B cell (primary cell): ENCODE data around the gene PLD5. TPM values are rescaled to one million over a fixed set of nuclear protein-coding genes. Genes with fewer than 3 reads are reported as not detected.

ENCODE experiments used
- ATAC-seq: fragments of 200-7000 bp; cut with Tn5 transposase; one replicate; pipeline ENCODE4 v1.10.0; 2021; ENCODE audit warnings: low read depth, mild to moderate bottlenecking, moderate number of reproducible peaks, moderate library complexity
- CTCF ChIA-PET: fragments of 350-600 bp; sonication (Branson Sonifier 250); formaldehyde crosslinking; loops from one replicate; lab custom pipeline; 2021; ENCODE audit warnings: antibody characterized with exemption, inconsistent platforms; lab: Charles Lee
- POLR2A ChIA-PET: fragments of 350-600 bp; sonication (Branson Sonifier 250); formaldehyde crosslinking; loops from one replicate; lab custom pipeline; 2021; ENCODE audit warnings: antibody characterized with exemption; lab: Charles Lee
- DNase-seq: peaks from one replicate; pipeline ENCODE4 v3.0.0; 2013
- H2AFZ ChIP-seq: 2 replicates; pipeline ENCODE4 v1.6.1; 2012; ENCODE audit warnings: mild to moderate bottlenecking, low read depth, low read length; ENCODE audit not compliant: insufficient read depth, poor library complexity, severe bottlenecking
- H3K27ac ChIP-seq, 2 donors: 1 replicate in 1 of 2; 2 replicates in 1 of 2; pipeline ENCODE4 v1.5.1; 2012 to 2013; ENCODE audit warnings: low read length in 2 of 2, mild to moderate bottlenecking in 2 of 2, moderate library complexity in 1 of 2
- H3K27me3 ChIP-seq, 4 experiments: fragments of 200-600 bp in 1 of 4; sonication (generic) in 1 of 4; replicated peaks in 1 of 4; 1 replicate in 2 of 4; 2 replicates in 2 of 4; pipeline versions ENCODE4 v1.6.1 to v1.7.0; 2013 to 2016; ENCODE audit warnings: low read length in 3 of 4, mild to moderate bottlenecking in 2 of 4, mixed read lengths in 1 of 4, moderate library complexity in 1 of 4; ENCODE audit not compliant: insufficient read depth in 4 of 4, control insufficient read depth in 3 of 4; ENCODE audit errors: control extremely low read depth in 1 of 4
- H3K36me3 ChIP-seq, 2 experiments: replicated peaks in 1 of 2; 1 replicate in 1 of 2; 2 replicates in 1 of 2; pipeline versions ENCODE4 v1.6.1 to v1.7.1; 2013; ENCODE audit warnings: low read length in 1 of 2; ENCODE audit not compliant: insufficient read depth in 2 of 2, control insufficient read depth in 1 of 2; ENCODE audit errors: control extremely low read depth in 1 of 2, extremely low read depth in 1 of 2
- H3K4me1 ChIP-seq, 2 donors: fragments of 200-600 bp in 1 of 2; sonication (generic) in 1 of 2; 1 replicate in 1 of 2; 2 replicates in 1 of 2; pipeline versions ENCODE4 v1.5.1 to v1.6.1; 2013 to 2017; ENCODE audit warnings: low read length in 2 of 2; ENCODE audit not compliant: control insufficient read depth in 2 of 2, insufficient read depth in 2 of 2
- H3K4me2 ChIP-seq: replicated peaks from 2 replicates; pipeline ENCODE3; 2012; ENCODE audit warnings: mild to moderate bottlenecking, low read depth, low read length; ENCODE audit not compliant: poor library complexity, severe bottlenecking
- H3K4me3 ChIP-seq, 5 experiments: fragments of 200-600 bp in 1 of 5; sonication (generic) in 1 of 5; 1 replicate in 3 of 5; 2 replicates in 2 of 5; pipeline versions ENCODE4 v1.5.1 to v1.7.0; 2011 to 2016; ENCODE audit warnings: low read length in 4 of 5, mild to moderate bottlenecking in 4 of 5, low read depth in 2 of 5, control low read depth in 1 of 5, moderate library complexity in 1 of 5; ENCODE audit not compliant: insufficient read depth in 1 of 5; ENCODE audit errors: control extremely low read depth in 1 of 5, extremely low read depth in 1 of 5
- H3K79me2 ChIP-seq: fragments of 200-600 bp; sonication (generic); one replicate; pipeline ENCODE4 v1.6.0; 2016; ENCODE audit warnings: low read length; ENCODE audit not compliant: control insufficient read depth, insufficient read depth
- H3K9ac ChIP-seq: fragments of 200-600 bp; sonication (generic); 2 replicates; pipeline ENCODE4 v1.6.1; 2017; ENCODE audit warnings: mild to moderate bottlenecking, low read length, moderate library complexity
- H3K9me3 ChIP-seq, 3 donors: one replicate each; pipeline versions ENCODE4 v1.6.1 to v1.7.1; 2013; ENCODE audit warnings: low read length in 2 of 3; ENCODE audit not compliant: control insufficient read depth in 2 of 3, insufficient read depth in 1 of 3; ENCODE audit errors: control extremely low read depth in 1 of 3
- H4K20me1 ChIP-seq: 2 replicates; pipeline ENCODE4 v1.6.0; 2012; ENCODE audit warnings: mild to moderate bottlenecking, low read length; ENCODE audit not compliant: insufficient read depth, control insufficient read depth, poor library complexity, severe bottlenecking
- H3K27ac Mint-ChIP-seq: one replicate; pipeline ENCODE4 v1.8.0; 2021; ENCODE audit warnings: mixed read lengths
- H3K27me3 Mint-ChIP-seq: one replicate; pipeline ENCODE4 v1.8.0; 2021; ENCODE audit warnings: mixed read lengths
- H3K4me1 Mint-ChIP-seq: one replicate; pipeline ENCODE4 v1.8.0; 2021; ENCODE audit warnings: mixed read lengths
- H3K4me3 Mint-ChIP-seq: one replicate; pipeline ENCODE4 v1.8.0; 2021; ENCODE audit warnings: mixed read lengths
- H3K9me3 Mint-ChIP-seq: one replicate; pipeline ENCODE4 v1.8.0; 2022; ENCODE audit warnings: mixed read lengths; ENCODE audit not compliant: insufficient read depth
- CTCF ChIP-seq: fragments of 200-600 bp; IDR thresholded peaks from one replicate; pipeline ENCODE4 v1.8.0; 2022; ENCODE audit warnings: antibody characterized with exemption, mild to moderate bottlenecking
- EZH2 ChIP-seq: IDR thresholded peaks from 2 replicates; pipeline ENCODE4 v1.6.1; 2012; ENCODE audit warnings: borderline replicate concordance, low read depth, mild to moderate bottlenecking, moderate library complexity, low read length; ENCODE audit not compliant: insufficient read depth, poor library complexity, severe bottlenecking
- WGBS: methylation state at CpG from one replicate; pipeline ENCODE4 v1.1.5; 2013; ENCODE audit warnings: missing lambda C conversion rate; ENCODE audit not compliant: insufficient coverage; 5-methylcytosine and 5-hydroxymethylcytosine counted together
- intact Hi-C: fragments of 100-400 bp; cut with micrococcal nuclease; formaldehyde crosslinking; loops from one replicate; pipeline ENCODE4 v1.10.0; 2022
- polyA plus RNA-seq: library from polyadenylated mRNA; depleted of rRNA; stranded (reverse); fragments of >200 nt; gene quantifications from 2 replicates; pipeline ENCODE4 v1.2.3, GENCODE V29; 2012
- total RNA-seq, 2 donors: library from RNA; stranded (reverse); fragments of 120-200 nt in 1 of 2; gene quantifications; 1 replicate in 1 of 2; 2 replicates in 1 of 2; pipeline versions ENCODE4 v1.2.3 to v1.2.4, GENCODE V29; 2013 to 2022

Gene PLD5
- total and polyA plus RNA-seq, 2 donors (not counting 1 experiment from before 2014, with no cell fraction given), result 0.37 to 1.9 TPM

GRCh38 chr1:242209063-242209462, 315.4 kb downstream of the PLD5 start:
- H2AFZ ChIP-seq, result no peak overlapping the region
- DNase-seq (no peak), ATAC-seq (no peak)
- no peak for TF ChIP-seq EZH2
- no peak for TF ChIP-seq CTCF
- 86% methylated on average over 11 of the region's 11 CpGs for WGBS
- H3K4me2 ChIP-seq, result no peak overlapping the region
- no peaks in the 10 kb centered on the region for H3K4me1 Mint-ChIP-seq
- H3K27me3 ChIP-seq, result no peaks in the 10 kb centered on the region
- H3K9me3 Mint-ChIP-seq, result no peaks in the 10 kb centered on the region
- H3K27ac ChIP-seq, result no peak overlapping the region
- H3K4me1 ChIP-seq, result no peaks in the 10 kb centered on the region
- ChIA-PET POLR2A (no interaction called here), CTCF (no interaction called here)
- H3K9me3 ChIP-seq, result peaks cover 0 to 5% (median 0%) of the 10 kb centered on the region in 3 donors
- H3K4me3 Mint-ChIP-seq, result no peak overlapping the region
- H3K27me3 Mint-ChIP-seq, result no peaks in the 10 kb centered on the region
- no peak overlapping the region for H3K4me3 ChIP-seq
- no peaks in the 10 kb centered on the region for H4K20me1 ChIP-seq
- no peaks in the 10 kb centered on the region for H3K79me2 ChIP-seq
- no peak overlapping the region for H3K27ac Mint-ChIP-seq
- H3K36me3 ChIP-seq, result no peaks in the 10 kb centered on the region
- no peak overlapping the region for H3K9ac ChIP-seq
- intact Hi-C loops, result no loop called here

- H3K27me3 Mint-ChIP-seq, result no peaks in the 10 kb centered on the region
- Histone ChIP-seq H3K9me3 (peaks cover 0 to 5% (median 0%) of the 10 kb centered on the region in 3 donors), H3K27ac (no peak overlapping the region), H3K4me2 (no peak overlapping the region), H3K4me3 (no peak overlapping the region), H3K4me1 (no peaks in the 10 kb centered on the region), H3K9ac (no peak overlapping the region), H3K36me3 (no peaks in the 10 kb centered on the region), H4K20me1 (no peaks in the 10 kb centered on the region), H3K27me3 (no peaks in the 10 kb centered on the region), H2AFZ (no peak overlapping the region), H3K79me2 (no peaks in the 10 kb centered on the region)
- TF ChIP-seq CTCF, result no peak
- TF ChIP-seq EZH2, result no peak
- CTCF ChIA-PET, result no interaction called here
- no peak overlapping the region for H3K4me3 Mint-ChIP-seq
- intact Hi-C loops, result no loop called here
- DNase-seq (no peak), ATAC-seq (no peak)
- H3K27ac Mint-ChIP-seq, result no peak overlapping the region
- POLR2A ChIA-PET, result no interaction called here
- WGBS, result 89% methylated on average over 2 of the region's 2 CpGs
- H3K9me3 Mint-ChIP-seq, result no peaks in the 10 kb centered on the region
- H3K4me1 Mint-ChIP-seq, result no peaks in the 10 kb centered on the region
These were observed 316.5 kb downstream of the PLD5 start for GRCh38 chr1:242208021-242208420.
